Omental fat pad (tissue), 4 donors: ENCODE results near the gene OPCML. TPM values are rescaled to one million over a fixed set of nuclear protein-coding genes. Genes with fewer than 3 reads are reported as not detected.

ENCODE experiments used
- ATAC-seq: fragments of 150-250 bp; one replicate; pipeline ENCODE4 v1.9.1; 2016; ENCODE audit warnings: mild to moderate bottlenecking, moderate library complexity; ENCODE audit not compliant: low FRiP score
- DNase-seq: peaks from one replicate; pipeline ENCODE4 v3.0.0-alpha.2; 2019; ENCODE audit warnings: low spot score
- CTCF ChIP-seq, 3 donors: fragments of 450-650 bp; IDR thresholded peaks; one replicate each; pipeline ENCODE4 v1.5.1; 2016 to 2017; ENCODE audit warnings: antibody characterized with exemption in 3 of 3, mild to moderate bottlenecking in 3 of 3, moderate library complexity in 2 of 3
- total RNA-seq, 4 donors: library from RNA; depleted of rRNA; stranded (reverse); fragments of >200 nt; gene quantifications; one replicate each; pipeline ENCODE4 v1.1.0, GENCODE V29; 2016

OPCML gene
- total RNA-seq, 4 donors from 2014 or later = 0.32 TPM; not detected in 3

- DNase-seq = no peak
- no peak for ATAC-seq
- TF ChIP-seq CTCF (IDR thresholded peaks at IDR 0.05) = no peak
These were observed 887.6 kb downstream of the OPCML start for GRCh38 chr11:132644520-132645239.

GRCh38 chr11:132643239-132643638 is 889.1 kb downstream of the OPCML start:
- ATAC-seq = no peak
- no peak for TF ChIP-seq CTCF (IDR thresholded peaks at IDR 0.05)

GRCh38 chr11:132640952-132641351 is 891.3 kb downstream of the OPCML start:
- DNase-seq (no peak), ATAC-seq (no peak)
- TF ChIP-seq CTCF (IDR thresholded peaks at IDR 0.05) = no peak

More at GRCh38 chr11:132643239-132643638, 889.1 kb downstream of the OPCML start:
- DNase-seq = no peak

- DNase-seq (no peak), ATAC-seq (no peak)
- no peak for TF ChIP-seq CTCF (IDR thresholded peaks at IDR 0.05)
These were observed 892.3 kb downstream of the OPCML start for GRCh38 chr11:132639986-132640385.

- ATAC-seq (no peak), DNase-seq (no peak)
- no peak for TF ChIP-seq CTCF (IDR thresholded peaks at IDR 0.05)
These were observed 892.9 kb downstream of the OPCML start for GRCh38 chr11:132639403-132639802.

GRCh38 chr11:132638423-132638822 is 893.9 kb downstream of the OPCML start:
- DNase-seq = no peak
- no peak for TF ChIP-seq CTCF (IDR thresholded peaks at IDR 0.05)
- no peak for ATAC-seq

- no peak for TF ChIP-seq CTCF (IDR thresholded peaks at IDR 0.05)
- ATAC-seq = no peak
- DNase-seq = no peak
These were observed 895.8 kb downstream of the OPCML start for GRCh38 chr11:132636523-132636922.
